Thoracic aorta (tissue), 2 donors: ENCODE measurements around the gene ZNF280D. TPM values are rescaled to one million over a fixed set of nuclear protein-coding genes. Genes with fewer than 3 reads are reported as not detected.
A peak's percentile ranks its signal among the peaks of the same experiment; 100 is the strongest.

Experiments used
- ATAC-seq: fragments of 150-250 bp; one replicate; pipeline ENCODE4 v1.8.0; 2017; ENCODE audit warnings: low read depth; ENCODE audit not compliant: insufficient number of reproducible peaks, low FRiP score
- DNase-seq: peaks from one replicate; pipeline ENCODE4 v3.0.0-alpha.2; 2020; ENCODE audit warnings: low spot score
- H3K27ac ChIP-seq, 2 donors: fragments of 200-600 bp; sonication (generic); 1 replicate in 1 of 2; 2 replicates in 1 of 2; pipeline ENCODE4 v1.5.1; 2016; ENCODE audit warnings: mild to moderate bottlenecking in 2 of 2, moderate library complexity in 2 of 2
- H3K27me3 ChIP-seq: fragments of 200-600 bp; sonication (generic); replicated peaks from 2 replicates; pipeline ENCODE4 v1.6.0; 2016; ENCODE audit warnings: mild to moderate bottlenecking; ENCODE audit not compliant: insufficient read depth
- H3K36me3 ChIP-seq: fragments of 200-600 bp; sonication (generic); one replicate; pipeline ENCODE4 v1.5.1; 2016
- H3K4me1 ChIP-seq, 2 donors: fragments of 200-600 bp; sonication (generic); 1 replicate in 1 of 2; 2 replicates in 1 of 2; pipeline versions ENCODE4 v1.5.1 to v1.6.0; 2016; ENCODE audit warnings: low read depth in 2 of 2, mild to moderate bottlenecking in 1 of 2; ENCODE audit not compliant: control insufficient read depth in 1 of 2
- H3K4me3 ChIP-seq: fragments of 200-600 bp; sonication (generic); 2 replicates; pipeline ENCODE4 v1.5.1; 2016; ENCODE audit warnings: mild to moderate bottlenecking
- H3K9me3 ChIP-seq: fragments of 200-600 bp; sonication (generic); 2 replicates; pipeline ENCODE4 v1.5.1; 2016
- CTCF ChIP-seq: fragments of 200-600 bp; sonication (generic); IDR thresholded peaks from one replicate; pipeline ENCODE4 v1.5.1; 2019; ENCODE audit warnings: antibody characterized with exemption
- total RNA-seq, 2 donors: library from RNA; depleted of rRNA; stranded (reverse); fragments of >200 nt; gene quantifications; one replicate each; pipeline versions ENCODE4 v1.1.0 to v1.2.3, GENCODE V29; 2016

The ZNF280D gene
- total RNA-seq, 2 donors from 2014 or later: 50.0 to 55.1 TPM

- Histone ChIP-seq H3K27me3 (no peaks in the 10 kb centered on the region), H3K4me1 (peaks cover 5 to 10% of the 10 kb centered on the region in 2 donors), H3K36me3 (no peaks in the 10 kb centered on the region), H3K9me3 (no peaks in the 10 kb centered on the region), H3K4me3 (no peak overlapping the region), H3K27ac (no peak overlapping the region)
- ATAC-seq (peak; percentile 55), DNase-seq (no peak)
- TF ChIP-seq CTCF: no peak
Measured at GRCh38 chr15:56758770-56759449, 25.6 kb upstream of the ZNF280D start.

- Histone ChIP-seq H3K27me3 (no peaks in the 10 kb centered on the region), H3K36me3 (no peaks in the 10 kb centered on the region), H3K9me3 (no peaks in the 10 kb centered on the region), H3K4me3 (no peak overlapping the region), H3K4me1 (peaks cover 0 to 3% of the 10 kb centered on the region in 2 donors), H3K27ac (no peak overlapping the region)
- TF ChIP-seq CTCF: no peak
- DNase-seq (no peak), ATAC-seq (no peak)
Measured at GRCh38 chr15:56757875-56758274, 24.6 kb upstream of the ZNF280D start.

- no peak for DNase-seq
- no peaks in the 10 kb centered on the region for H3K9me3 ChIP-seq
- no peak for TF ChIP-seq CTCF
- peaks cover 3 to 9% of the 10 kb centered on the region in 2 donors for H3K4me1 ChIP-seq
- no peak overlapping the region for H3K27ac ChIP-seq
- H3K27me3 ChIP-seq: no peaks in the 10 kb centered on the region
- H3K36me3 ChIP-seq: no peaks in the 10 kb centered on the region
- no peak for ATAC-seq
- no peak overlapping the region for H3K4me3 ChIP-seq
Measured at GRCh38 chr15:56754772-56755370, 21.6 kb upstream of the ZNF280D start.

- DNase-seq: no peak
- Histone ChIP-seq H3K27me3 (no peaks in the 10 kb centered on the region), H3K27ac (no peak overlapping the region), H3K4me1 (peaks cover 4 to 15% of the 10 kb centered on the region in 2 donors), H3K9me3 (no peaks in the 10 kb centered on the region), H3K36me3 (no peaks in the 10 kb centered on the region), H3K4me3 (no peak overlapping the region)
- no peak for ATAC-seq
- TF ChIP-seq CTCF: no peak
Measured at GRCh38 chr15:56752986-56753385, 19.7 kb upstream of the ZNF280D start.

- H3K4me1 ChIP-seq: peaks cover 4 to 15% of the 10 kb centered on the region in 2 donors
- no peak overlapping the region for H3K27ac ChIP-seq
- no peak for DNase-seq
- no peaks in the 10 kb centered on the region for H3K9me3 ChIP-seq
- no peak for TF ChIP-seq CTCF
- no peaks in the 10 kb centered on the region for H3K36me3 ChIP-seq
- H3K27me3 ChIP-seq: no peaks in the 10 kb centered on the region
- no peak overlapping the region for H3K4me3 ChIP-seq
- no peak for ATAC-seq
Measured at GRCh38 chr15:56749982-56750381, 16.7 kb upstream of the ZNF280D start.
